ENCODE measurements around the gene ARL8A. TPM values are rescaled to one million over a fixed set of nuclear protein-coding genes. Genes with fewer than 3 reads are reported as not detected.

The ARL8A gene
- total RNA-seq, 4 donors from 2014 or later: 41.1 to 60.8 (median 53.6) TPM

DNA sequence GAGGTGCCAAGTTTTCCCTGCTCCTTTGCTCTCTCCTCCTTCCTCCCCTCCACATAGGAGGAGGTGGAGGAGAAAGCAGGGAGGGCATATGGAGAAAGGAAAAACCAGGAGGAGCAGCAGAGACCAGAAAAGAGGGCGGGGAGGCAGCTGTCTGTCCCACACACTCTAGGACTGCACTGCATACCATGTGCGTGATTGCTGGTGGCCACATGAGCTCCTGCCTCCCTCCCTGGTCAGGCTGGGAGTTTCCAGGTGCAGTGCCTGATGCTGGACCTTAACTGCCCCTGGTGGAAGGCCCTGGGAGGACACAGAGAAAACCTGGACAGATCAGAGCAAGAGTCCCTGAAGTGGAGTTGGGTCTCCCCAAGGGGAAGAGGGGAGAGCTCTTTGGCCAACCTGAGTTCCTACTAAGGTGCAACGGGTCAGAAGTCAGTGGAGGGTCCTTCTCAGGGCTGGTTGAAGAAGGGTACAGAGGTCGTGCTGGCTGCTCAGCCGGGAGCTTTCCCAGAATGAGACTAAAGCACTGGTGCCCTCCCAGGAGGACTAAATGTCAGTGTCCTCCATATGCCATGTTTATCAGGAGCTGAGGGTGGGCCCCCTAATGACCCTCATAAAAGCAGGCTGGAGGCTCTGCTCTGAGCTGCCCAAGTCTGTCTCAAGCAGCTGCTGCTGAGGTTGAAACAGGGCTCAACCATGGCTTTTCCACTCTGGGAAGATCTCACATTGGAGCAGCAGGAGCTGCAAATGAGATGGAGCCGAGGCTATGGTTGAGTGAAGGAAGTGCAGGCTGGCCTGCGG, 45.6 kb upstream of the ARL8A start:
- DNase-seq (ENCODE audit: extremely low spot score): no peak
- Histone ChIP-seq H3K27me3 (peaks cover 0 to 68% (median 19%) of the 10 kb centered on the region in 4 donors), H3K4me3 (no peak overlapping the region), H3K27ac (replicated peaks in 1 of 4) (no peak overlapping the region), H3K9me3 (no peaks in the 10 kb centered on the region), H3K4me1 (peaks cover 7 to 18% (median 16%) of the 10 kb centered on the region in 4 donors), H3K36me3 (no peaks in the 10 kb centered on the region)
- TF ChIP-seq, protein P1, sequence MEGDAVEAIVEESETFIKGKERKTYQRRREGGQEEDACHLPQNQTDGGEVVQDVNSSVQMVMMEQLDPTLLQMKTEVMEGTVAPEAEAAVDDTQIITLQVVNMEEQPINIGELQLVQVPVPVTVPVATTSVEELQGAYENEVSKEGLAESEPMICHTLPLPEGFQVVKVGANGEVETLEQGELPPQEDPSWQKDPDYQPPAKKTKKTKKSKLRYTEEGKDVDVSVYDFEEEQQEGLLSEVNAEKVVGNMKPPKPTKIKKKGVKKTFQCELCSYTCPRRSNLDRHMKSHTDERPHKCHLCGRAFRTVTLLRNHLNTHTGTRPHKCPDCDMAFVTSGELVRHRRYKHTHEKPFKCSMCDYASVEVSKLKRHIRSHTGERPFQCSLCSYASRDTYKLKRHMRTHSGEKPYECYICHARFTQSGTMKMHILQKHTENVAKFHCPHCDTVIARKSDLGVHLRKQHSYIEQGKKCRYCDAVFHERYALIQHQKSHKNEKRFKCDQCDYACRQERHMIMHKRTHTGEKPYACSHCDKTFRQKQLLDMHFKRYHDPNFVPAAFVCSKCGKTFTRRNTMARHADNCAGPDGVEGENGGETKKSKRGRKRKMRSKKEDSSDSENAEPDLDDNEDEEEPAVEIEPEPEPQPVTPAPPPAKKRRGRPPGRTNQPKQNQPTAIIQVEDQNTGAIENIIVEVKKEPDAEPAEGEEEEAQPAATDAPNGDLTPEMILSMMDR (IDR thresholded peaks at IDR 0.05): no peak
- TF ChIP-seq POLR2A (IDR thresholded peaks at IDR 0.05; ENCODE audit: low read depth) (no peak), EP300 (IDR thresholded peaks at IDR 0.05) (no peak), POLR2AphosphoS5 (IDR thresholded peaks at IDR 0.05) (no peak)
- 94% methylated on average over 4 of the region's 7 CpGs for WGBS
- intact Hi-C loops (cut with DNase I): loop anchor here (5.0 kb wide), 1 partner anchor 127 kb away; no protein-coding TSS in a partner anchor

DNA sequence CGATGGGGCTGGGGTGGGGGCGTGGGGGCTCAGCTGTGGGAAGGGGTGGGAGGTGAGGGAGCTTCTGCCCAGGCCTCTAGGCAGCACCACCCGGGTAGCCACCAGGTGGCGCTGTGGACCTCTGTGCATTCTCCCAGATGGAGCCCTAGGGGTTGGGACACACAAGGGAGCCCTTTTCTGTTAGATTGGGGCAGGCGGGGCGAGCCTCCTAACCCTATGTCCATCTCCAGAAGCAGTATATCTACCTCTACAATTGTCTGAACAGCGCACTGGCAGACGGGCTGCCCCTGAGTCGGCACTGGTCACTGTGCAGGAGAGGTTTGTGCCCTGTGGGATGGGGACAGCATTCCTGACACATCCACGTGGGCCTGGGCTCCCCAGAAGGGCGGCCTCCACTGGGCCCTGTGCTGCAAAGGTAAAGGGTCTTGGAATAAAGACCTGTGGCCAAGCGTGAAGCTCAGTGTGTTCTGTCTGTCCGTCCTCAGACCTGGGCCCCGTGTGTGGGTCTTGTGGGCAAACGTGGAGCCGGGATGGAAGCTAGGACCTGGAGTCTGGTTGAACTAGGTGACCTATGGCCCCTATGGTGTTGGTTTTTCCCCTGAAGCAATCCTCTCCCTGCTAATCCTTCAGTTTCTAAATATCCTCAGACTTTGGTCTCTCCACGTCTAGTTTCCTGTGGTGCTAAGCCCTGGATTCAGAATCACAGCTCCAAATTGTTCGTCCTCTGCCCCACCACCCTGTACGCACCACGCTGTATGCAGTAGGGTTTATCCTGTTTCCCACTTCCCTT, 44.7 kb upstream of the ARL8A start:
- DNase-seq (ENCODE audit: extremely low spot score): no peak
- no peaks in the 10 kb centered on the region for H3K36me3 ChIP-seq
- intact Hi-C loops (cut with DNase I): loop anchor here (5.0 kb wide), 1 partner anchor 128 kb away; no protein-coding TSS in a partner anchor
- WGBS: 88% methylated on average over 11 of the region's 20 CpGs
- H3K9me3 ChIP-seq: no peaks in the 10 kb centered on the region
- H3K27ac ChIP-seq (replicated peaks in 1 of 4): no peak overlapping the region
- peaks cover 7 to 25% (median 22%) of the 10 kb centered on the region in 4 donors for H3K4me1 ChIP-seq
- H3K27me3 ChIP-seq: peaks cover 0 to 67% (median 12%) of the 10 kb centered on the region in 4 donors
- no peak overlapping the region for H3K4me3 ChIP-seq
- TF ChIP-seq, protein P1 (IDR thresholded peaks at IDR 0.05): peak; percentile 53 to 93 (median 82)
- no peak for TF ChIP-seq POLR2AphosphoS5 (IDR thresholded peaks at IDR 0.05)

DNA sequence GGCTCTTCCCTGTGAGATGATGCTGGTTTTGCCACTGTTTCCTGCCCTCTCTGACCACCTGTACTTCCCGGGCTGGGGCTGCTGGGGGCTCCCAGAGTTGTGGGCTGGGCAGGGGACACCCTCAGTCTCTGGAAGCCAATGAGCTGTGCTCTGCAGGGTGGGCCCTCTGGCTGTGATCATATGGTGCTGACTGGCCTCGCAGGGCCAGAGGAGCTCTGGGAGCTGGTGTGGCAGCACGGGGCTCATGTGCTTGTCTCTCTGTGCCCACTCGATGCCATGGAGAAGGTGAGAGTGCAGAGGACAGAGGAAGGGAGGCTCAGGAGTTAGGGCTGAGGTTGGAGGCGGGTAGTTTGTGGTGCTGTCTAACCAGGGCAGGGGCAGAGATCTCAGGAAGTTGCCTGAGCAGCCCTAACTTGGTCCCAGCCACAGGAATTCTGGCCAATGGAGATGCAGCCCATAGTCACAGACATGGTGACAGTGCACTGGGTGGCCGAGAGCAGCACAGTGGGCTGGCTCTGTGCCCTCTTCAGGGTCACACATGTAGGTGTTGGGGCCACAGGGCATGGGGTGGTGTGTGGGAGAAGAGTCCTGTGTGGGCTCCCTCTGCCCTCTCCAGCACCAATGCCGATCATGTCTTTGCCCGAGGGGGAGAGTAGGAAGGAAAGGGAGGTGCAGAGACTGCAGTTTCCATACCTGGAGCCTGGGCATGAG, 43.3 kb upstream of the ARL8A start:
- 75% methylated on average over 7 of the region's 8 CpGs for WGBS
- no peaks in the 10 kb centered on the region for H3K36me3 ChIP-seq
- TF ChIP-seq EP300 (IDR thresholded peaks at IDR 0.05) (no peak), POLR2A (IDR thresholded peaks at IDR 0.05; ENCODE audit: low read depth) (no peak), POLR2AphosphoS5 (IDR thresholded peaks at IDR 0.05) (no peak)
- TF ChIP-seq, protein P1 (IDR thresholded peaks at IDR 0.05): no peak
- H3K27me3 ChIP-seq: peaks cover 0 to 67% (median under 1%) of the 10 kb centered on the region in 4 donors
- no peak overlapping the region for H3K4me3 ChIP-seq
- no peaks in the 10 kb centered on the region for H3K9me3 ChIP-seq
- H3K27ac ChIP-seq (replicated peaks in 1 of 4): no peak overlapping the region
- DNase-seq (ENCODE audit: extremely low spot score): no peak
- intact Hi-C loops (cut with DNase I): loop anchor here (5.0 kb wide), 1 partner anchor 129 kb away; no protein-coding TSS in a partner anchor
- peaks cover 0 to 11% (median 9%) of the 10 kb centered on the region in 4 donors for H3K4me1 ChIP-seq

DNA sequence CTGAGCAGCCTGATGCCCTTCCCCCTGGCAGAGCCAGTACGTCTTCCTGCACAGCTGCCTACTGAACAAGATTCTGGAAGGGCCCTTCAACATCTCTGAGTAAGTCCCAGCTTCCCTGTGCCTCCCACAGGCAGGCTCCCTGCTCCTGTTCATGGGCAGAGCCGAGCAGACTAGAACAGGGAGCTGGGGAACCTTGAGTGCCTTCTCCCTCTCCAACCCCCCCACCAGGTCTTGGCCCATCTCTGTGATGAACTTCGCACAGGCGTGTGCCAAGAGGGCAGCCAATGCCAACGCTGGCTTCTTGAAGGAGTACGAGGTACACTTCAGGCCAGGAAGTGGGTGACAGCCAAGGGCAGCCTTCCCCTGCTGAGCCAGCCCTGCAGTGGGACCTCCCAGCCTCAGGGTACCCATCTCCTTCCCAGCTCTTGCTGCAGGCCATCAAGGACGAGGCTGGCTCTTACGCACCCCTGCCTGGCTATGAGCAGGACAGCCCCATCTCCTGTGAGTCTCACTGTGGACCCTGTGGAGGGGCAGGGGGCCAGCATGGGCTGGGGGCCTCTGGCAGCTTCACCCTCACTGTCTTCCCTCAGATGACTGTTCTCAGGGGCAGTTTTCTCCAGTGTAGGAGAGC, 42.6 kb upstream of the ARL8A start:
- Histone ChIP-seq H3K27me3 (peaks cover 0 to 63% (median 0%) of the 10 kb centered on the region in 4 donors), H3K27ac (replicated peaks in 1 of 4) (no peak overlapping the region), H3K4me3 (no peak overlapping the region), H3K4me1 (peaks cover 0 to 8% (median 7%) of the 10 kb centered on the region in 4 donors), H3K36me3 (no peaks in the 10 kb centered on the region), H3K9me3 (no peaks in the 10 kb centered on the region)
- TF ChIP-seq, protein P1 (IDR thresholded peaks at IDR 0.05): no peak
- TF ChIP-seq POLR2AphosphoS5 (IDR thresholded peaks at IDR 0.05): no peak
- intact Hi-C loops (cut with DNase I): loop anchor here (5.0 kb wide), 1 partner anchor 130 kb away; no protein-coding TSS in a partner anchor
- 65% methylated on average over 3 of the region's 8 CpGs for WGBS
- no peak for DNase-seq (ENCODE audit: extremely low spot score)
